HG03342 (cell line): Measurements from ENCODE around the gene TANC2.

Experiments
- ATAC-seq: cut with Tn5 transposase; IDR thresholded peaks from one replicate; pipeline ENCODE4 v1.9.1; 2021; ENCODE audit warnings: mild to moderate bottlenecking, moderate library complexity; ENCODE audit not compliant: unreplicated experiment

Gene TANC2

GRCh38 chr17:62965686-62966425, at the start of gene TANC2:
Gene TANC2 (plus strand): TSS chr17:62966235. CDS start chr17:63009560, 43,325 bp downstream.
- peak; percentile 56 for ATAC-seq

- no peak for ATAC-seq
Measured at GRCh38 chr17:62916684-62917571, 49.1 kb upstream of the TANC2 start.

GRCh38 chr17:62919388-62919787, 46.6 kb upstream of the TANC2 start:
- no peak for ATAC-seq

GRCh38 chr17:62920300-62920699, 45.7 kb upstream of the TANC2 start:
- no peak for ATAC-seq

- ATAC-seq = no peak
Measured at GRCh38 chr17:62921817-62922216, 44.2 kb upstream of the TANC2 start.

- no peak for ATAC-seq
Measured at GRCh38 chr17:62923258-62924150, 42.5 kb upstream of the TANC2 start.

- ATAC-seq = no peak
Measured at GRCh38 chr17:62925267-62925836, 40.7 kb upstream of the TANC2 start.

- ATAC-seq = no peak
Measured at GRCh38 chr17:62927083-62927482, 39.0 kb upstream of the TANC2 start.

- no peak for ATAC-seq
Measured at GRCh38 chr17:62929320-62929719, 36.7 kb upstream of the TANC2 start.

- ATAC-seq = no peak
Measured at GRCh38 chr17:62931101-62931500, 34.9 kb upstream of the TANC2 start.

GRCh38 chr17:62933501-62934385, 32.3 kb upstream of the TANC2 start:
- ATAC-seq = no peak

- no peak for ATAC-seq
Measured at GRCh38 chr17:62935098-62935497, 30.9 kb upstream of the TANC2 start.

GRCh38 chr17:62935523-62935922, 30.5 kb upstream of the TANC2 start:
- ATAC-seq = no peak

GRCh38 chr17:62937606-62938005, 28.4 kb upstream of the TANC2 start:
- no peak for ATAC-seq

GRCh38 chr17:62941358-62941991, 24.6 kb upstream of the TANC2 start:
- ATAC-seq = no peak

GRCh38 chr17:62948370-62948769, 17.7 kb upstream of the TANC2 start:
- no peak for ATAC-seq

GRCh38 chr17:62949036-62949435, 17.0 kb upstream of the TANC2 start:
- no peak for ATAC-seq

- no peak for ATAC-seq
Measured at GRCh38 chr17:62950067-62950466, 16.0 kb upstream of the TANC2 start.

- ATAC-seq = no peak
Measured at GRCh38 chr17:62955841-62956352, 10.1 kb upstream of the TANC2 start.
